NCI-H1436 treated with DMSO at 0.1 percent for 48 hours (cell line): ENCODE measurements around the gene NR6A1.

Source experiments
- DNase-seq: peaks from one replicate; lab custom pipeline; 2025; lab: John Stamatoyannopoulos, UW

NR6A1 gene

GRCh38 chr9:124487260-124488182, 283.6 kb downstream of the NR6A1 start:
- no peak for DNase-seq

- no peak for DNase-seq
Measured at GRCh38 chr9:124486778-124487259, 284.3 kb downstream of the NR6A1 start.

DNA sequence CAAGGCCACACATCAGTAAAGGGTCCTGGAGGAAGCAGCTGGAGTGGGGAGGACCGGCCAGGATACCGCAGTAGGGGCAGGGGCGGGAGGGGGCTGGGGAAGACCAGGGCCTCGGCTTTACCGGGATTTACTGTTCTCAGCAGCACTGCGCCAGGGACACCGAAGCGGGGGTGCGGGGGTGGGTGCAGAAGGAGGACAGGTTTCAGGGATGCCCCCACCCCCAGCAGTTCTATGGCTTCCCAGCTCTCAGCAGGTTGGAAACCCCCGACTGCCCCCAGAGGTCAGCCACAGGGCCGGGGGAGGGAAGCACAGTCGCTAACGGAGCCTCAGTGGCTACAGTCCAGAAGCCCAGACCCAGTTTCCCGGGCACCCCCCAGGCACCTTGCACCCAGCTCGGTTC, 285.2 kb downstream of the NR6A1 start:
- DNase-seq = no peak

DNA sequence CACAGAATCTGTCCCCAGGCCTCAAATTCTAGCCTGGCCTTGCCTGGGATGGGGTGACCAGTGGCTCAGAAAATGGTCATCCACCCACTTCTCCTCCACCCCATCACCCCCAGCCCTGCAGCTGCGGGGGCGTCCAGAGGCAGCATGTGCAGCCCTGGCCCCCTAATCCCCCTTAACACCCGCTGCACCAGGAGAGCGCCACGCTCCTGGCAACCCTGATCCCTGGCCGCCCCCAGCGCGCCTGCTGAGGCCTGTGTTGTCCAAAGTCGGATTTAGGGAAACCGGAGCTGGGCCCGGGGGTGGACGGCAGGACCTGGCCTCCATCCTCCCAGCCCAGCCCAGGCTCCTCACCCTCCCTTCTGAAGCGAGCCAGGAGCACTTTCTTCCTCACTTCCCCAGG, 285.9 kb downstream of the NR6A1 start:
- no peak for DNase-seq

GRCh38 chr9:124483481-124483880, 287.6 kb downstream of the NR6A1 start:
- DNase-seq = no peak

DNA sequence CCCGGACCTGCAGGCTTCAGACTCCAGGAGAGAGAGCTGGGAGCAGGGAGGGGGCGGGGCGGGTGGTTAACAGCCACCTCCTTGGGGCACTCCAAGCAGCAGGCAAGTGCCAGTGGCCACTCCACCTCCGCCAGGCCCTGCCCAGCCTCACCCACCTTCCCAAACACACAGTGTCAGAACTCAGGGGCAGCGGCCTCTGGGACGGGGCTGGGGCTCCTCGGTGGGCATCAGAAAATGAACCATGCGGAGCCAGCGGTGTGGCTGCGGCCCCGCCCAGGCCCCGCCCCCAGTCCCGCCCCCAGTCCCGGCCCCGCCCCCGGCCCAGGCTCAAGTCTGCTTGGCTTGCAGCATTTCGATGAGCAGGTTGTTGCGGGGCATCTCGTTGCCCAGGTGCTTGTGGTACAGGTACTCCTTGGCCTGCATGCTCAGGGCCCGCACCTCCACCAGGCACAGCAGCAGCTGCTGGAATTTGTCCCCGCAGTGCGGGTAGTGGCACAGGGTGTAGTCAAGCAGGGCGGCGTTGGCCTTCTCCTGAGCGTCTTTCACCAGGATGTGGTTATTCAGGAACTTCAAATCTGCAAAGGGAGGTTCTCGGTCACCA, 288.6 kb downstream of the NR6A1 start:
- no peak for DNase-seq

DNA sequence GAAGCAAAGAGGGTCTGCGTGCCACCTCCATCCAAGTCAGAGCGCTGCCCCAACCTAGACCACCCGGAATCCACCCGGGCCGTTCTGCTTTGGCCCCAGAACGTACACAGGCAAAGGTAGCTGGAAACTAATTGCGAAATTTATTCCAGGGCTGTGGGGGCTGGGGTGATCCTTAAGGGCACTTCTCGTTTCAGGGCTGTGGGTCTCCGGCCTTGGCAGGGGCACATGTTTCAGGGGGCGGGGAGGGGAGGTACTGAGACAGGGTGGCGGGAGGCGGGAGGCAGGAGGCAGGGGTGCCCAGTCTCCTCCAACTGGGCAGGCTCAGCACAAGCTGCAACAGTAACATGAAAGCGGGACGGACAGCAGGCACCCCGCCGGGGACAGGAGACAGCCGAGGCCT, 290.0 kb downstream of the NR6A1 start:
- no peak for DNase-seq

- DNase-seq = no peak
Measured at GRCh38 chr9:124480621-124480981, 290.5 kb downstream of the NR6A1 start.

GRCh38 chr9:124479947-124480620, 291.0 kb downstream of the NR6A1 start:
- DNase-seq = no peak

- no peak for DNase-seq
Measured at GRCh38 chr9:124479371-124479770, 291.7 kb downstream of the NR6A1 start.

GRCh38 chr9:124478354-124478753, 292.8 kb downstream of the NR6A1 start:
- peak; percentile 9 for DNase-seq

- no peak for DNase-seq
Measured at GRCh38 chr9:124477648-124478285, 293.3 kb downstream of the NR6A1 start.

GRCh38 chr9:124477211-124477647, 293.9 kb downstream of the NR6A1 start:
- no peak for DNase-seq

DNA sequence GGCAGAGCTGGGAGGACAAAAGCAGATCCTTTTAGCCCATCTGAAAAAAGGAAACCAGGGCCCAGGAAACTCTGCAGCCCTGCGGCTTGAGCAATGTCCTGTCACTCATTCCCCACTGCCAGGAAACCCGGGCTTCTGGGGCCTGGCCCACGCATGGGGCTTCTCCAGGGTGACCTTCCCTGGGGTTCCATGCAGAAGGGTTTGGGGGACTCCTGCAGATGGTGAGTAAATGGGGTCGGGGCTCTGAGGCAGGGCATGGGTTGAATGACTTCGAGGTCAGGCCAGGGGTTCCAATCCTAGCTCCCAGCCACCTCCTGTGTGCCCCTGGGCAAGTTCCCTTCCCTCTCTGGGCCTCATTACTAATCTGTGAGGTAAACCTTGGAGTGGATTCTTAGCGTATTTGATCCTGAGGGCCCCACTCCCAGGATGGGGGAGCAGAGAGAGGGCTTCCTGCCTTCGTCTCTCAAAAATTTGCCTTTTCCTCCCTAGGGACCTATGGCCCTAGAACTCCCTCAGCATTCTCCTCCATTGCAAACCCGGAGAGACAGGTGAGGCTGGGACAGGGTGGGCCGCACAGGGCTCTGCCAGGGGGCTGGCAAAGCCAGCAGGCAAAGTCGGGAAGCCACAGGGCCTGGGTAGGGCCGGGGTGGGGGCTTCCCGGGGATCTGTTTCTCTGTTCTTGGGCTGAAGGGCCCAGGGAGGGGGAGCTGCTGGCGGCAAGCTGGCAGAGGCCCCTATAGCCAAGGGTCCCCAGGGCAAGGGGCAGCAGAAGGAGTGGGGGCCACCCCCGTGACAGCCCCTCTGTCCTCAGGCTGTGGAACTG, 295.0 kb downstream of the NR6A1 start:
- DNase-seq = no peak

GRCh38 chr9:124475158-124475867, 295.8 kb downstream of the NR6A1 start:
- no peak for DNase-seq

DNA sequence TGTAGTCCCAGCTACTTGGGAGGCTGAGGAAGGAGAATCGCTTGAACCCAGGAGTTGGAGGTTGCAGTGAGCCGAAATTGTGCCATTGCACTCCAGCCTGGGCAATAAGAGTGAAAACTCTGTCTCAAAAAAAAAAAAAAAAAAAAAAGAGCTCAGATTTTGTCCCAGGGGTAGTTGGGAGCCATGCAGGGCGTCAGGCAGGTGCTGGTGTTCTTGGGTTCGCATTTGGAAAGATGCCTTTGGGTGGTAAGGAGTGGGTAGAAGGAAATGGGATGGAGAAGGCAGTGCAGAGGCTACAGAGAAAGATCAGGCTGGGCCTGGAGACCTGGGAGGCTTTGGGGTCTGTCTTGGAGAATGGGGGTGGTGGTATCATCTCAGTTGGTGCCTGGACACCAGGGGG, 297.0 kb downstream of the NR6A1 start:
- no peak for DNase-seq

GRCh38 chr9:124473310-124473709, 297.8 kb downstream of the NR6A1 start:
- DNase-seq = no peak

- DNase-seq = no peak
Measured at GRCh38 chr9:124472770-124473169, 298.3 kb downstream of the NR6A1 start.

DNA sequence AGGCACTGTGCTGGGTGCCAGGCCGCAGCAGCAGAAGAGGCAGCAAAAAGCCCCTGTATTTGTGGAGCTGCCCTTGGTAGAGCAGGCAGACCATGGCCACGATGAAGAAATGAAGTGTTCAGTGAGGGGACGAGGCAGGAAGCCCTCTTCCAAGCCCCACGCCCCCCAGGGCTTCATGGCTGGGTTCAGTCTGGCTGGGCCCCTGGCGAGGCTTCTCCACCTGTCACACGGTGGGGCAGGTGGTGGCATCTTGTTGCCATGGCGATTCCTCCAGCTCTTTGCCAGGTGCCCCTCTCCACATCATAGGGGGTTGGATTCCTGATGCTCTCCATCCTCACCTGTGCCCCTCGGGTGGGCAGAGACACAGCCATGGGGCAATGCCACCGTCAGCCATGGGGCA, 299.4 kb downstream of the NR6A1 start:
- DNase-seq = no peak

DNA sequence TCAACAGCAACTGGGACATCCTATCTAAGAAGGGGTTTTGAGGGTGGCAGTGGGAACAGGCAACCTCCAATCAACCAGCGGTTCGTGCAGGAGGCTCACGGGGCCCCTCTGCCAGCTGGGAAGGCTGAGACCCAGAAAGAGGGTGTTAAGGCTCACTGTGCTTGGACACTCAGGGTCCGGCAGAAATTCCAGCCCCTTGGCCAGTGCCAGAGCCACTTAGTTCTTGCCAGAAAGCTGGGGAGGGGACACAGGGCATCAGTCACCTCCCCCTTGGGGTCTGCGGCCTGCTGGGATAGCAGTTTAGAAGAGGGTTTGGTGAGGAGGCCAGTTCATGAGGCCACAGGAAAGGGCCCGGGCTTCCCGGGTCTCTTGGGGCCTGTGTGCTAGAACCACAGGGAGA, 300.4 kb downstream of the NR6A1 start:
- DNase-seq = no peak

DNA sequence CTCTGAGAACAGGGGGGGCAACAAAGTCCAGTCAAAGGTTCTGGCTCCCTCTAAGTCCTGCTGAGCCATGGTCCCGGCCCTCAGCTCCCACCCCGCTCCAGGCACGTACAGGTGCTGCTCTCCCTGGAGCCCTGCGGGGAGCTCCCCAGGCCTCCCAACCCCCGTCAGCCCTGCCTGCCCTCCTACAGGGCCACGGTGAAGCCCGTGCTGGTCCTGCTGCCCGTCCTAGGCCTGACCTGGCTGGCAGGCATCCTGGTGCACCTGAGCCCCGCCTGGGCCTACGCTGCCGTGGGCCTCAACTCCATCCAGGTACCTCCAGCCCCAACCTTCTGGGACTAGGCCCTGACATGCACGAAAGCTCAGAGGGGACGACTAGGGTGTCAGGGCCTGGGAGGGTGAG, 300.8 kb downstream of the NR6A1 start:
- no peak for DNase-seq
